ENCODE measurements around the gene DSCAM.

GRCh38 chr21:40169971-40170370 lies 677.0 kb downstream of the DSCAM start:
- TF ChIP-seq CTCF (IDR thresholded peaks at IDR 0.05), result no peak
- TF ChIP-seq POLR2A (IDR thresholded peaks at IDR 0.05), result no peak
